A549 (cell line): ENCODE measurements around the gene C1QTNF7. TPM values are rescaled to one million over a fixed set of nuclear protein-coding genes. Genes with fewer than 3 reads are reported as not detected.
A peak's percentile ranks its signal among the peaks of the same experiment; 100 is the strongest.

ENCODE experiments used
- ATAC-seq, 2 experiments: fragments of 200-7000 bp in 1 of 2; fragments of >200 bp in 1 of 2; cut with Nextera tagmentation in 1 of 2; cut with Tn5 transposase in 1 of 2; 3 replicates each; pipeline versions ENCODE4 v1.8.0 to v1.9.1; 2018 to 2020; ENCODE audit warnings: mild to moderate bottlenecking in 1 of 2, moderate library complexity in 1 of 2
- CTCF ChIA-PET: fragments of 300-600 bp; sonication (Branson Sonifier 250); formaldehyde crosslinking; extraction: SDS; loops from one replicate; lab custom pipeline; 2021; ENCODE audit warnings: antibody characterized with exemption, inconsistent platforms; lab: Yijun Ruan, JAX
- POLR2A ChIA-PET: fragments of 350-600 bp; formaldehyde crosslinking; extraction: SDS; loops from one replicate; lab custom pipeline; 2021; ENCODE audit warnings: antibody characterized with exemption, inconsistent platforms; lab: Yijun Ruan, JAX
- DNase-seq, 2 experiments: peaks; one replicate each; pipeline versions ENCODE4 v3.0.0 to v3.0.0-alpha.2; 2011 to 2016; ENCODE audit warnings: low read depth in 1 of 2, low spot score in 1 of 2
- FAIRE-seq: peaks from 2 replicates; lab custom pipeline; 2011; peaks lifted over from hg19 to GRCh38; lab: Jason Lieb, UNC
- H3K27ac ChIP-seq, 2 experiments: fragments of >200 bp; sonication (Bioruptor Twin); formaldehyde crosslinking; 3 replicates each; pipeline ENCODE4 v1.5.1; 2016 to 2017
- H3K4me1 ChIP-seq: fragments of >200 bp; sonication (Bioruptor Twin); formaldehyde crosslinking; 3 replicates; pipeline ENCODE4 v1.6.1; 2016
- H3K4me2 ChIP-seq: fragments of >200 bp; sonication (Bioruptor Twin); formaldehyde crosslinking; 3 replicates; pipeline ENCODE4 v1.6.1; 2016
- H3K4me3 ChIP-seq: fragments of >200 bp; sonication (Bioruptor Twin); formaldehyde crosslinking; 3 replicates; pipeline ENCODE4 v1.5.1; 2016
- H3K9me3 ChIP-seq: fragments of >200 bp; sonication (Bioruptor Twin); formaldehyde crosslinking; 3 replicates; pipeline ENCODE4 v1.6.1; 2016
- BHLHE40 ChIP-seq: IDR thresholded peaks from 2 replicates; pipeline ENCODE4 v1.6.1; 2012; ENCODE audit warnings: low read depth, low read length, inconsistent platforms
- CBX2 ChIP-seq: fragments of 200-600 bp; sonication (generic); IDR thresholded peaks from 2 replicates; pipeline ENCODE4 v1.6.1; 2016; ENCODE audit warnings: low read depth, mild to moderate bottlenecking, borderline replicate concordance
- CTCF ChIP-seq: fragments of >200 bp; sonication (Bioruptor Twin); formaldehyde crosslinking; IDR thresholded peaks from 3 replicates; pipeline ENCODE4 v1.5.1; 2016
- FOSL2 ChIP-seq, 2 experiments: fragments of 450-650 bp in 1 of 2; fragments of >200 bp in 1 of 2; sonication (Bioruptor Twin) in 1 of 2; formaldehyde crosslinking; IDR thresholded peaks; 2 replicates each; pipeline versions ENCODE4 v1.5.0 to v1.6.1; 2016 to 2020; ENCODE audit warnings: mild to moderate bottlenecking in 1 of 2, moderate library complexity in 1 of 2
- HDAC2 ChIP-seq: fragments of 200-600 bp; sonication (generic); IDR thresholded peaks from 2 replicates; pipeline ENCODE4 v1.6.1; 2016
- HOXB13 ChIP-seq: fragments of 250-450 bp; sonication (Bioruptor Pico); IDR thresholded peaks from 2 replicates; pipeline ENCODE4 v1.5.0; 2020; ENCODE audit warnings: low read depth, mild to moderate bottlenecking, moderate library complexity
- HOXB5 ChIP-seq: fragments of 250-450 bp; sonication (Bioruptor Pico); IDR thresholded peaks from 2 replicates; pipeline ENCODE4 v1.5.0; 2020; ENCODE audit warnings: mild to moderate bottlenecking, moderate library complexity
- JUN ChIP-seq, 2 experiments: fragments of >200 bp; sonication (Bioruptor Twin); formaldehyde crosslinking; IDR thresholded peaks; 2 replicates in 1 of 2; 3 replicates in 1 of 2; pipeline ENCODE4 v1.6.1; 2016 to 2017
- KDM1A ChIP-seq: fragments of 200-600 bp; sonication (generic); IDR thresholded peaks from 2 replicates; pipeline ENCODE4 v1.6.1; 2016; ENCODE audit warnings: low read depth, mild to moderate bottlenecking
- MAFK ChIP-seq: fragments of 450-650 bp; IDR thresholded peaks from 2 replicates; pipeline ENCODE4 v1.6.1; 2014; ENCODE audit not compliant: partially characterized antibody
- MAZ ChIP-seq: fragments of 150-350 bp; IDR thresholded peaks from 2 replicates; pipeline ENCODE4 v1.6.1; 2014; ENCODE audit warnings: antibody characterized with exemption, low read depth, low read length, borderline replicate concordance
- NFE2L2 ChIP-seq: fragments of 150-350 bp; conservative IDR thresholded peaks from 2 replicates; pipeline ENCODE4 v1.6.1; 2014; ENCODE audit warnings: low read length
- PHF8 ChIP-seq: fragments of 200-600 bp; sonication (generic); IDR thresholded peaks from 2 replicates; pipeline ENCODE4 v1.6.1; 2016; ENCODE audit warnings: low read depth, mild to moderate bottlenecking, antibody characterized with exemption, moderate library complexity, borderline replicate concordance
- POLR2A ChIP-seq: IDR thresholded peaks from 2 replicates; pipeline ENCODE4 v1.6.1; 2012; ENCODE audit warnings: mild to moderate bottlenecking, low read length
- REST ChIP-seq: fragments of 200-600 bp; sonication (generic); IDR thresholded peaks from 2 replicates; pipeline ENCODE4 v1.6.1; 2016; ENCODE audit warnings: antibody characterized with exemption, mild to moderate bottlenecking, moderate library complexity
- RNF2 ChIP-seq: fragments of 200-600 bp; sonication (generic); IDR thresholded peaks from 2 replicates; pipeline ENCODE4 v1.6.1; 2016; ENCODE audit warnings: low read depth, mild to moderate bottlenecking, antibody characterized with exemption, moderate library complexity, borderline replicate concordance
- USF2 ChIP-seq: fragments of 450-650 bp; IDR thresholded peaks from 2 replicates; pipeline ENCODE4 v1.6.1; 2014; ENCODE audit warnings: antibody characterized with exemption
- ZFP36 ChIP-seq: fragments of 450-650 bp; IDR thresholded peaks from 2 replicates; pipeline ENCODE4 v1.6.1; 2014; ENCODE audit warnings: borderline replicate concordance; ENCODE audit not compliant: partially characterized antibody
- ZSCAN20 ChIP-seq: fragments of 250-450 bp; sonication (Bioruptor Pico); IDR thresholded peaks from 2 replicates; pipeline ENCODE4 v1.8.0; 2022; ENCODE audit warnings: mild to moderate bottlenecking, moderate library complexity
- WGBS: methylation state at CpG from one replicate; pipeline ENCODE4 v1.1.6; 2017; ENCODE audit errors: missing lambda C conversion rate; 5-methylcytosine and 5-hydroxymethylcytosine counted together
- polyA plus RNA-seq, 4 experiments: library from polyadenylated mRNA; depleted of rRNA in 3 of 4; stranded (reverse); fragments of >200 nt; fragmentation: RNase III in 1 of 4; extraction: RNeasy Plus Mini Kit Qiagen cat#74134 plus additional on column Dnase treatment in 1 of 4; gene quantifications; 2 replicates in 3 of 4; 3 replicates in 1 of 4; pipeline ENCODE4 v1.2.3, GENCODE V29; 2011 to 2017

Gene C1QTNF7
- polyA plus RNA-seq, 2 of the 4 experiments (the other 2 are of a cell fraction), result not detected

- POLR2A ChIA-PET, result no interaction called here
- WGBS, result 50% methylated on average over 3 of the region's 3 CpGs
These were observed 46.0 kb upstream of the C1QTNF7 start for GRCh38 chr4:15381806-15382338.

GRCh38 chr4:15382669-15383273, 45.1 kb upstream of the C1QTNF7 start:
- POLR2A ChIA-PET, result no interaction called here
- Histone ChIP-seq H3K9me3 (no peaks in the 10 kb centered on the region), H3K27ac (no peak overlapping the region), H3K4me3 (no peak overlapping the region), H3K4me2 (no peak overlapping the region)
- CTCF ChIA-PET, result interaction anchor here (1.0 to 3.8 kb wide), 2 partner anchors 13 to 74 kb away, joined by 4 to 13 read pairs; no protein-coding TSS in a partner anchor
- ATAC-seq, result no peak
- DNase-seq, result no peak
- TF ChIP-seq ZFP36, result no peak
- TF ChIP-seq, all 56 proteins: peak for 0
- FAIRE-seq, result no peak
- peaks cover under 1% of the 10 kb centered on the region; the same call in 1 of the 3 replicates for H3K4me1 ChIP-seq
- 45% methylated on average over 5 of the region's 5 CpGs for WGBS

More at GRCh38 chr4:15381806-15382338, 46.0 kb upstream of the C1QTNF7 start:
- Histone ChIP-seq H3K27ac (no peak overlapping the region), H3K4me1 (peaks cover 9% of the 10 kb centered on the region; the same call in 2 of the 3 replicates), H3K9me3 (no peaks in the 10 kb centered on the region), H3K4me2 (no peak overlapping the region)
- ATAC-seq (no peak), DNase-seq (no peak)
- no peak for TF ChIP-seq HOXB13 (CRISPR knock-in tag)
- TF ChIP-seq HDAC2, result no peak
- TF ChIP-seq, all 56 proteins: peak for 0
- CTCF ChIA-PET, result interaction anchor here (1.0 kb wide), 2 partner anchors 75 to 149 kb away, joined by 3 to 4 read pairs; no protein-coding TSS in a partner anchor
- FAIRE-seq, result no peak
- no peak overlapping the region for H3K4me3 ChIP-seq

GRCh38 chr4:15385515-15385914, 42.3 kb upstream of the C1QTNF7 start:
- no peaks in the 10 kb centered on the region for H3K4me1 ChIP-seq
- no peaks in the 10 kb centered on the region for H3K9me3 ChIP-seq
- H3K27ac ChIP-seq, result no peak overlapping the region
- ATAC-seq, result no peak
- POLR2A ChIA-PET, result no interaction called here
- FAIRE-seq, result no peak
- TF ChIP-seq ZSCAN20 (CRISPR knock-in tag), result no peak
- peak; percentile 24 for TF ChIP-seq MAFK
- CTCF ChIA-PET, result interaction anchor here (1.1 to 3.8 kb wide), 2 partner anchors 9 to 11 kb away, joined by 4 to 13 read pairs; no protein-coding TSS in a partner anchor
- H3K4me2 ChIP-seq, result no peak overlapping the region
- H3K4me3 ChIP-seq, result no peak overlapping the region
- WGBS, result 77% methylated on average over 6 of the region's 6 CpGs
- no peak for DNase-seq

- FAIRE-seq (no peak), ATAC-seq (no peak), DNase-seq (no peak)
- no peaks in the 10 kb centered on the region for H3K9me3 ChIP-seq
- H3K4me3 ChIP-seq, result no peak overlapping the region
- no peak for TF ChIP-seq JUN (IDR thresholded peaks at IDR 0.05)
- TF ChIP-seq CBX2, result no peak
- TF ChIP-seq MAZ, result no peak
- TF ChIP-seq HOXB13 (CRISPR knock-in tag), result no peak
- TF ChIP-seq PHF8, result no peak
- 54% methylated on average over 4 of the region's 4 CpGs for WGBS
- no peak overlapping the region for H3K4me2 ChIP-seq
- no peak overlapping the region for H3K27ac ChIP-seq
- POLR2A ChIA-PET, result no interaction called here
- CTCF ChIA-PET, result interaction anchor here (1.1 to 3.8 kb wide), 2 partner anchors 9 to 10 kb away, joined by 4 to 13 read pairs; no protein-coding TSS in a partner anchor
- H3K4me1 ChIP-seq, result no peaks in the 10 kb centered on the region
These were observed 41.9 kb upstream of the C1QTNF7 start for GRCh38 chr4:15385928-15386327.

GRCh38 chr4:15390494-15390893, 37.3 kb upstream of the C1QTNF7 start:
- Histone ChIP-seq H3K4me3 (no peak overlapping the region), H3K4me2 (no peak overlapping the region), H3K27ac (no peak overlapping the region), H3K9me3 (no peaks in the 10 kb centered on the region), H3K4me1 (no peaks in the 10 kb centered on the region)
- ATAC-seq (no peak), DNase-seq (no peak), FAIRE-seq (no peak)
- ChIA-PET POLR2A (no interaction called here), CTCF (no interaction called here)
- WGBS, result 36% methylated on average over 3 of the region's 3 CpGs
- TF ChIP-seq FOSL2 (IDR thresholded peaks at IDR 0.05) (no peak), FOSL2 (CRISPR knock-in tag; IDR thresholded peaks at IDR 0.05) (no peak), RNF2 (no peak), USF2 (no peak), HOXB5 (CRISPR knock-in tag) (no peak), NFE2L2 (no peak), REST (no peak), BHLHE40 (no peak), POLR2A (no peak), KDM1A (no peak), PHF8 (no peak), CTCF (no peak)
